MCF 10A (cell line): ENCODE data around the gene MRPL52. TPM values are rescaled to one million over a fixed set of nuclear protein-coding genes. Genes with fewer than 3 reads are reported as not detected.
"Not testable (repeated sequence)": the region's sequence is repeated elsewhere in the genome, so short reads cannot be mapped to it uniquely, and the experiment has no call there.

ENCODE experiments used
- BruUV-seq: library from RNA; stranded (reverse); fragments of 400-500 nt; replicated peaks from 2 replicates; lab custom pipeline; 2021; lab: Mats Ljungman, UMichigan
- CTCF ChIA-PET: fragments of 300-600 bp; sonication (Branson Sonifier 250); formaldehyde crosslinking; extraction: SDS; loops from one replicate; lab custom pipeline; 2021; ENCODE audit warnings: antibody characterized with exemption, inconsistent platforms; lab: Yijun Ruan, JAX
- POLR2A ChIA-PET: fragments of 300-600, 350-650 bp; sonication (Branson Sonifier 250); formaldehyde crosslinking; extraction: SDS; loops from one replicate; lab custom pipeline; 2020; ENCODE audit warnings: antibody characterized with exemption, inconsistent platforms; lab: Yijun Ruan, JAX
- DNase-seq: peaks from one replicate; pipeline ENCODE4 v3.0.0-alpha.2; 2018; ENCODE audit not compliant: unreplicated experiment
- H3K27ac Mint-ChIP-seq: one replicate; pipeline ENCODE4 v1.8.0; 2022; ENCODE audit warnings: mild to moderate bottlenecking, low read depth, mixed read lengths; ENCODE audit not compliant: unreplicated experiment
- H3K27me3 Mint-ChIP-seq: one replicate; pipeline ENCODE4 v1.8.0; 2022; ENCODE audit warnings: mixed read lengths; ENCODE audit not compliant: insufficient read depth, unreplicated experiment
- H3K36me3 Mint-ChIP-seq: one replicate; pipeline ENCODE4 v1.8.0; 2022; ENCODE audit warnings: mild to moderate bottlenecking, moderate library complexity, mixed read lengths; ENCODE audit not compliant: insufficient read depth, unreplicated experiment
- H3K4me1 Mint-ChIP-seq: one replicate; pipeline ENCODE4 v1.8.0; 2022; ENCODE audit warnings: mixed read lengths; ENCODE audit not compliant: insufficient read depth, unreplicated experiment
- H3K4me3 Mint-ChIP-seq: one replicate; pipeline ENCODE4 v1.8.0; 2022; ENCODE audit warnings: mild to moderate bottlenecking, moderate library complexity, mixed read lengths; ENCODE audit not compliant: unreplicated experiment
- H3K9me3 Mint-ChIP-seq: one replicate; pipeline ENCODE4 v1.8.0; 2022; ENCODE audit warnings: mixed read lengths; ENCODE audit not compliant: unreplicated experiment
- CTCF ChIP-seq: fragments of 200-600 bp; IDR thresholded peaks from one replicate; pipeline ENCODE4 v1.8.0; 2022; ENCODE audit warnings: antibody characterized with exemption, mild to moderate bottlenecking; ENCODE audit not compliant: unreplicated experiment
- intact Hi-C: fragments of 100-400 bp; cut with micrococcal nuclease; formaldehyde crosslinking; loops from 2 replicates; pipeline ENCODE4 v1.14.1; 2022
- total RNA-seq: library from RNA; stranded (reverse); gene quantifications from 2 replicates; pipeline ENCODE4 v1.2.3, GENCODE V29; 2022

The MRPL52 gene
- total RNA-seq, 1 experiment from 2014 or later, result 172 TPM

GRCh38 chr14:22824711-22825359 lies 4.9 kb upstream of the MRPL52 start:
- Mint-ChIP-seq H3K27me3 (no peaks in the 10 kb centered on the region), H3K27ac (peak overlapping the region; percentile 35), H3K4me1 (peaks cover 14% of the 10 kb centered on the region), H3K4me3 (no peak overlapping the region), H3K9me3 (no peaks in the 10 kb centered on the region), H3K36me3 (no peaks in the 10 kb centered on the region)
- intact Hi-C loops, result loop anchor here (5.0 to 10.0 kb wide), 3 partner anchors 42 to 232 kb away; partner anchors contain the start of gene CDH24
- no peak for TF ChIP-seq CTCF
- ChIA-PET POLR2A (interaction anchor here (0.6 to 4.9 kb wide), 15 partner anchors 10 to 488 kb away, joined by 3 to 69 read pairs (median 5); partner anchors contain the start of genes DAD1, LRP10, OXA1L and PRMT5), CTCF (interaction anchor here (0.6 to 8.2 kb wide), 9 partner anchors 10 to 174 kb away, joined by 3 to 186 read pairs (median 5); partner anchors contain the start of genes AJUBA, MMP14 and MRPL52)
- no TSS peak for BruUV-seq
- DNase-seq, result peak; percentile 77

DNA sequence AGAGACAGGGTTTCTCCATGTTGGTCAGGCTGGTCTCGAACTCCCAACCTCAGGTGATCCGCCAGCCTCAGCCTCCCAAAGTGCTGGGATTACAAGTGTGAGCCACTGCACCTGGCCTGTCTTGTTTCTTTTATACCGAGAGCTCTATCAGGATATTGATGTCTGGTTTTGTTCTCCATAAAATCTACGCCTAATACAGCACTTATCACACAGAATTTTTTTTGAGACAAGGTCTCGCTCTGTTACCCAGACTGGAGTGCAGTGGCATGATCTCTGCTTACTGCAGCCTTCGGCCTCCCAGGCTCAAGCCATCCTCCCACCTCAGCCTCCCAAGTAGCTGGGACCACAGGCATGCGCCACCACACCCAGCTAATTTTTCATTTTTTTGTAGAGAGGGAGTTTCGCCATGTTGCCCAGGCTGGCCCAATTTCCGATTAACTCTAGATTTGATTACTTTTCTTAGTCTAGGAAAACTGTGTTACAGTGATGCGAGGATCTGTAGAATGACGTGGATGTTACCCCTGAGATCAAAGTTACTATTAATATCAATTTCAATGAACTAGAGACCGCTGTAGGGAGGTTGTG lies 519 bp upstream of the MRPL52 start:
- H3K4me3 Mint-ChIP-seq, result peak overlapping the region; percentile 95
- H3K4me1 Mint-ChIP-seq, H3K9me3 Mint-ChIP-seq, H3K27me3 Mint-ChIP-seq, BruUV-seq, DNase-seq: not testable (repeated sequence)
- peak overlapping the region; percentile 76 for H3K27ac Mint-ChIP-seq
- H3K36me3 Mint-ChIP-seq, result peaks cover 19% of the 10 kb centered on the region
- intact Hi-C loops, result loop anchor here (10.0 kb wide), 1 partner anchor 174 kb away; no protein-coding TSS in a partner anchor
- POLR2A ChIA-PET, result interaction anchor here (0.9 to 5.4 kb wide), 8 partner anchors 10 to 240 kb away, joined by 3 to 67 read pairs (median 4); partner anchors contain the start of genes DAD1, MMP14 and OXA1L
- CTCF ChIA-PET, result interaction anchor here (0.6 to 18.2 kb wide), 5 partner anchors 7 to 82 kb away, joined by 3 to 330 read pairs (median 8); no protein-coding TSS in a partner anchor

DNA sequence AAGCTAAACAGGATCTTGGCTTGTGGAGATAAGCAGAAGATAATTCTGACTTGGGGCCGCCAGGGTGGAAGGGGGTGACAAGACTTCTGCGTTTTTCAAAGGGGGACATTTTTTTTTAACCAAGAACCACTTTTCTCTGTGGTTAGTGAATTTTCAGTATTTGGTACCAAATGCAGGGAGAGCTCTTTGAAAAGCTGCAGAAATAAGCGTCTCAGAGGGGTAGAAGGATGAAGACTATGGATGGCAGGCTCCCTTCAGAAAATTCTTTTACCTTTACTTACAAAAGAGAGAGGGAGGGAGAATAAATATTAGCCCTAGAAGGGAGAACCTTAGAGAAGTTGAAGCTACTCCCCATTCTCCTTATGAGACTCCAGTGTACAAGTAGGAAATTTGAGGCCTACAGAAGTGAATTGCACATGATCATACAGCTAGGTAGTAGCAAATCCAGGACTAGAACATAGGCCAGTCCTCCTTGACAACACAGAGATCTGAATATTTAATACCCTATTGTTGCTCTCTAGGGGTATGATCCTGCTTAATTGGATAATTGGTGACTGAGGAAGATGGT lies 840 bp downstream of the MRPL52 start:
- TSS peak; percentile 52 for BruUV-seq
- Mint-ChIP-seq H3K4me3 (peak overlapping the region; percentile 95), H3K4me1 (peaks cover 12% of the 10 kb centered on the region), H3K27ac (peak overlapping the region; percentile 76), H3K9me3 (no peaks in the 10 kb centered on the region), H3K36me3 (peaks cover 28% of the 10 kb centered on the region), H3K27me3 (no peaks in the 10 kb centered on the region)
- ChIA-PET CTCF (interaction anchor here (0.6 to 18.2 kb wide), 12 partner anchors 9 to 261 kb away, joined by 3 to 330 read pairs (median 4); partner anchors contain the start of gene OXA1L), POLR2A (interaction anchor here (0.5 to 5.4 kb wide), 15 partner anchors 8 to 280 kb away, joined by 3 to 67 read pairs (median 3); partner anchors contain the start of genes DAD1, MMP14 and OXA1L)
- no peak for DNase-seq
- no peak for TF ChIP-seq CTCF
- intact Hi-C loops, result no loop called here

GRCh38 chr14:22835505-22835904 lies 5.8 kb downstream of the MRPL52 start:
- ChIA-PET POLR2A (interaction anchor here (0.6 to 2.7 kb wide), 8 partner anchors 11 to 265 kb away, joined by 3 to 13 read pairs (median 4); partner anchors contain the start of gene DAD1), CTCF (interaction anchor here (0.6 to 18.2 kb wide), 18 partner anchors 9 to 505 kb away, joined by 3 to 330 read pairs (median 4); partner anchors contain the start of genes DAD1 and LRP10)
- no peak for DNase-seq
- Mint-ChIP-seq H3K4me3 (peak overlapping the region; percentile 99), H3K36me3 (peaks cover 30% of the 10 kb centered on the region), H3K27ac (peak overlapping the region; percentile 98), H3K27me3 (no peaks in the 10 kb centered on the region), H3K9me3 (no peaks in the 10 kb centered on the region), H3K4me1 (peaks cover 26% of the 10 kb centered on the region)
- no peak for TF ChIP-seq CTCF
- BruUV-seq, result no TSS peak
- intact Hi-C loops, result loop anchor here (5.0 kb wide), 1 partner anchor 37 kb away; the partner anchor contains the start of gene LRP10
